ENCODE data around the gene GPR37L1.

The GPR37L1 gene

GRCh38 chr1:202158810-202159533, 36.3 kb downstream of the GPR37L1 start:
- peak; percentile 51 for DNase-seq (ENCODE audit: low spot score)
- TF ChIP-seq CTCF (IDR thresholded peaks at IDR 0.05; ENCODE audit: extremely low read depth, missing control alignments): peak; percentile 53

- DNase-seq (ENCODE audit: low spot score): peak; percentile 66
- no peak for TF ChIP-seq CTCF (IDR thresholded peaks at IDR 0.05; ENCODE audit: extremely low read depth, missing control alignments)
Measured at GRCh38 chr1:202159534-202160371, 37.0 kb downstream of the GPR37L1 start.

GRCh38 chr1:202160377-202160940, 37.7 kb downstream of the GPR37L1 start, which contains the start of gene PTPN7:
Gene PTPN7, minus strand, starts transcription at chr1:202160602. Its CDS starts 1,200 bp downstream, at chr1:202159402.
- DNase-seq (ENCODE audit: low spot score): peak; percentile 68
- TF ChIP-seq CTCF (IDR thresholded peaks at IDR 0.05; ENCODE audit: extremely low read depth, missing control alignments): peak; percentile 55

- DNase-seq (ENCODE audit: low spot score): no peak
- no peak for TF ChIP-seq CTCF (IDR thresholded peaks at IDR 0.05; ENCODE audit: extremely low read depth, missing control alignments)
Measured at GRCh38 chr1:202161151-202162046, 38.7 kb downstream of the GPR37L1 start.

GRCh38 chr1:202162047-202162417, 39.3 kb downstream of the GPR37L1 start:
- peak; percentile 56 for DNase-seq (ENCODE audit: low spot score)
- no peak for TF ChIP-seq CTCF (IDR thresholded peaks at IDR 0.05; ENCODE audit: extremely low read depth, missing control alignments)

- no peak for DNase-seq (ENCODE audit: low spot score)
- no peak for TF ChIP-seq CTCF (IDR thresholded peaks at IDR 0.05; ENCODE audit: extremely low read depth, missing control alignments)
Measured at GRCh38 chr1:202162418-202163280, 39.9 kb downstream of the GPR37L1 start.
